GM19395 (cell line): ENCODE results near the gene NPB.
A peak's percentile ranks its signal among the peaks of the same experiment; 100 is the strongest.

Source experiments
- ATAC-seq: cut with Tn5 transposase; IDR thresholded peaks from one replicate; pipeline ENCODE4 v1.9.1; 2021; ENCODE audit warnings: mild to moderate bottlenecking, moderate library complexity; ENCODE audit not compliant: unreplicated experiment

Gene NPB

GRCh38 chr17:81902023-81902652, at the start of gene NPB:
NPB (plus strand) TSS chr17:81902238; CDS start chr17:81902278, 40 bp downstream.
- no peak for ATAC-seq

- ATAC-seq: no peak
Observed at GRCh38 chr17:81854974-81855774, 46.9 kb upstream of the NPB start.

GRCh38 chr17:81858170-81858966, 43.7 kb upstream of the NPB start:
- ATAC-seq: no peak

- ATAC-seq: no peak
Observed at GRCh38 chr17:81858967-81859905, 42.8 kb upstream of the NPB start.

GRCh38 chr17:81859906-81860755, 41.9 kb upstream of the NPB start, which contains the start of gene P4HB:
P4HB (minus strand) TSS chr17:81860535; CDS start chr17:81860471, 64 bp downstream.
- ATAC-seq: no peak

GRCh38 chr17:81860756-81861568, 41.1 kb upstream of the NPB start:
- ATAC-seq: peak; percentile 81

GRCh38 chr17:81863123-81863675, 38.8 kb upstream of the NPB start:
- no peak for ATAC-seq

GRCh38 chr17:81863833-81864768, 37.9 kb upstream of the NPB start:
- no peak for ATAC-seq

GRCh38 chr17:81865358-81865732, 36.7 kb upstream of the NPB start:
- ATAC-seq: no peak

- no peak for ATAC-seq
Observed at GRCh38 chr17:81865733-81866439, 36.2 kb upstream of the NPB start.

GRCh38 chr17:81866440-81867169, 35.4 kb upstream of the NPB start:
- ATAC-seq: no peak

GRCh38 chr17:81867170-81867990, 34.7 kb upstream of the NPB start:
- no peak for ATAC-seq

GRCh38 chr17:81867991-81868673, 33.9 kb upstream of the NPB start:
- ATAC-seq: no peak

- ATAC-seq: no peak
Observed at GRCh38 chr17:81868674-81869220, 33.3 kb upstream of the NPB start.
